HepG2 (cell line): ENCODE results near the gene CEP83. TPM values are rescaled to one million over a fixed set of nuclear protein-coding genes. Genes with fewer than 3 reads are reported as not detected.

ENCODE experiments used
- ATAC-seq: fragments of 200-7000 bp; cut with Tn5 transposase; 3 replicates; pipeline ENCODE4 v1.9.1; 2020; ENCODE audit warnings: mild to moderate bottlenecking, moderate library complexity
- BruUV-seq: library from RNA; stranded (reverse); fragments of 400-500 nt; replicated peaks from 2 replicates; lab custom pipeline; 2021; lab: Mats Ljungman, UMichigan
- CTCF ChIA-PET: fragments of 300-600 bp; formaldehyde crosslinking; extraction: SDS; loops from one replicate; lab custom pipeline; 2021; ENCODE audit warnings: low total read pairs, inconsistent platforms, low intra/inter-chr PET ratio; lab: Yijun Ruan, JAX
- POLR2A ChIA-PET: fragments of 350-600 bp; sonication (Branson Sonifier 250); formaldehyde crosslinking; loops from one replicate; lab custom pipeline; 2020; ENCODE audit warnings: antibody characterized with exemption, inconsistent platforms; lab: Yijun Ruan, JAX
- DNase-seq: peaks from one replicate; pipeline ENCODE4 v3.0.0-alpha.2; 2015; ENCODE audit warnings: low spot score
- FAIRE-seq: peaks from 3 replicates; lab custom pipeline; 2011; peaks lifted over from hg19 to GRCh38; lab: Jason Lieb, UNC
- H2AFZ ChIP-seq: one replicate; pipeline ENCODE4 v1.6.1; 2011; ENCODE audit warnings: low read length, inconsistent platforms
- H3K27ac ChIP-seq: fragments of 300-600 bp; 3 replicates; pipeline ENCODE4 v1.8.0; 2011; ENCODE audit warnings: mixed run types, mild to moderate bottlenecking, mixed read lengths, low read length, inconsistent platforms; ENCODE audit not compliant: insufficient read depth; ENCODE audit errors: extremely low read length
- H3K27me3 ChIP-seq, 2 experiments: fragments of 200-600 bp in 1 of 2; 2 replicates in 1 of 2; 3 replicates in 1 of 2; pipeline versions ENCODE4 v1.6.0 to v1.8.0; 2011; ENCODE audit warnings: low read length in 2 of 2, mild to moderate bottlenecking in 2 of 2, moderate library complexity in 2 of 2, inconsistent platforms in 1 of 2; ENCODE audit not compliant: insufficient read depth in 2 of 2, control insufficient read depth in 1 of 2
- H3K36me3 ChIP-seq, 2 experiments: fragments of 200-600 bp in 1 of 2; replicated peaks in 1 of 2; 2 replicates in 1 of 2; 3 replicates in 1 of 2; pipeline versions ENCODE4 v1.5.1 to v1.8.0; 2011; ENCODE audit warnings: low read length in 2 of 2, inconsistent platforms in 1 of 2; ENCODE audit not compliant: insufficient read depth in 2 of 2, control insufficient read depth in 1 of 2
- H3K4me1 ChIP-seq: 2 replicates; pipeline ENCODE4 v1.5.1; 2012; ENCODE audit warnings: low read length, inconsistent platforms; ENCODE audit not compliant: insufficient read depth
- H3K4me2 ChIP-seq: 2 replicates; pipeline ENCODE4 v1.6.0; 2011; ENCODE audit warnings: low read depth, low read length, inconsistent platforms
- H3K4me3 ChIP-seq, 3 experiments: fragments of 200-600 bp in 1 of 3; sonication (generic), shearing (Covaris generic) in 1 of 3; replicated peaks in 1 of 3; 2 replicates each; pipeline ENCODE4 v1.5.1; 2011 to 2016; ENCODE audit warnings: low read length in 3 of 3, inconsistent platforms in 2 of 3, low read depth in 2 of 3, mild to moderate bottlenecking in 2 of 3, control low read depth in 1 of 3, mixed read lengths in 1 of 3; ENCODE audit not compliant: insufficient read depth in 1 of 3
- H3K79me2 ChIP-seq: one replicate; pipeline ENCODE4 v1.6.1; 2011; ENCODE audit warnings: low read length, inconsistent platforms; ENCODE audit not compliant: insufficient read depth
- H3K9ac ChIP-seq: 2 replicates; pipeline ENCODE4 v1.6.0; 2011; ENCODE audit warnings: mild to moderate bottlenecking, low read depth, low read length, inconsistent platforms; ENCODE audit not compliant: insufficient read depth
- H3K9me3 ChIP-seq: 2 replicates; pipeline ENCODE4 v1.5.1; 2012; ENCODE audit warnings: mild to moderate bottlenecking, low read length
- H4K20me1 ChIP-seq: 2 replicates; pipeline ENCODE4 v1.6.0; 2011; ENCODE audit warnings: inconsistent platforms, mild to moderate bottlenecking, low read length, moderate library complexity; ENCODE audit not compliant: insufficient read depth
- CEBPB ChIP-seq: IDR thresholded peaks from 2 replicates; pipeline ENCODE4 v1.6.1; 2011; ENCODE audit warnings: low read depth, low read length, improper control_type of control experiment, borderline replicate concordance
- CEBPG ChIP-seq: IDR thresholded peaks from 2 replicates; pipeline ENCODE4 v1.6.1; 2016
- MIER3 ChIP-seq: IDR thresholded peaks from 2 replicates; pipeline ENCODE4 v1.6.1; 2016; ENCODE audit warnings: missing compliant biosample characterization, borderline replicate concordance
- SIX4 ChIP-seq: sonication (generic); formaldehyde crosslinking; IDR thresholded peaks from 2 replicates; pipeline ENCODE4 v1.4.0; 2020; ENCODE audit warnings: missing genetic modification reagents
- ZNF883 ChIP-seq: sonication (generic); formaldehyde crosslinking; IDR thresholded peaks from 2 replicates; pipeline ENCODE4 v1.5.1; 2020; ENCODE audit warnings: mild to moderate bottlenecking, missing genetic modification reagents; ENCODE audit errors: not compliant biosample characterization
- ZSCAN21 ChIP-seq: sonication (generic); formaldehyde crosslinking; IDR thresholded peaks from 2 replicates; pipeline ENCODE4 v1.8.0; 2022; ENCODE audit warnings: mild to moderate bottlenecking, missing genetic modification reagents, moderate library complexity, borderline replicate concordance
- WGBS: methylation state at CpG from one replicate; pipeline ENCODE4 v1.1.6; 2017; ENCODE audit warnings: low lambda C conversion rate; 5-methylcytosine and 5-hydroxymethylcytosine counted together
- in situ Hi-C: cut with HindIII; loops from 2 replicates; pipeline ENCODE4 v1.10.0; 2017; ENCODE audit warnings: low pct_unique_long_range_greater_than_20kb; ENCODE audit not compliant: extremely low pct_ligation_motif_present
- intact Hi-C: fragments of 100-400 bp; cut with micrococcal nuclease; formaldehyde crosslinking; loops from one replicate; pipeline ENCODE4 v1.10.0; 2022; ENCODE audit not compliant: unreplicated experiment
- polyA plus RNA-seq, 8 experiments: library from polyadenylated mRNA; depleted of rRNA in 3 of 8; stranded (reverse) in 7 of 8; unstranded in 1 of 8; fragments of >200 nt; fragmentation: Illumina TruSeq in 4 of 8; extraction: Trizol in 4 of 8; gene quantifications; 2 replicates each; pipeline versions ENCODE4 v1.2.1 to v1.2.3, GENCODE V29; 2011 to 2016; ENCODE audit warnings: low read depth in 4 of 8, missing spikeins in 1 of 8, mixed read lengths in 1 of 8; ENCODE audit not compliant: insufficient read depth in 1 of 8
- total RNA-seq, 5 experiments: library from RNA; depleted of rRNA; stranded (reverse); fragments of >200 nt; fragmentation: Illumina TruSeq; extraction: Trizol; gene quantifications; 2 replicates each; pipeline ENCODE4 v1.2.3, GENCODE V29; 2016; ENCODE audit warnings: low read depth in 1 of 5
- TF ChIP-seq, protein P1 (sequence below): IDR thresholded peaks from 2 replicates; pipeline ENCODE4 v1.6.1; 2012; ENCODE audit warnings: low read length, improper control_type of control experiment
- TF ChIP-seq, protein P2 (sequence below): sonication (generic); formaldehyde crosslinking; IDR thresholded peaks from 2 replicates; pipeline ENCODE4 v1.4.0; 2020; ENCODE audit warnings: mild to moderate bottlenecking, missing genetic modification reagents

CEP83 gene
- total and polyA plus RNA-seq, 2 of the 13 experiments (the other 11 are each of a cell fraction or from before 2014, with no cell fraction given), result 6.2 to 19.2 TPM

DNA sequence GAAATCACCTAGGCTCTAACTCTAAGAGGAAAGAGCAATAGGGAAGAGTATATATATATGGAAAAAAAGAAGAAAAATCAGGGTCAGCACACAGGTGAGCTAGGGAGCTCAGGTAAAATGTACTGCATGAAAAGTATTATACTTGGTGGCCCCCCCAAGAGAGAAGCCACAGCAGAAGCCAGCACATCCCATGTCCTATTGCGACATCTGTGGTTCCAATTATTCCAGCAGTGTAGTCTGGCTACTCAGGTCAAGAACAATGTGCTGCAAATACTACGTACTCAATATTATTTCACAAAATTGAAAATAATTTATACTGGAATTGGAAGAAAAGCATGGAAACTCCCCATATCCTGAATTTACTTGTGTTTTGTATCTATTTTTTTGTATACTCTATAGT, 85.5 kb downstream of the CEP83 start:
- intact Hi-C loops (no loop called here), in situ Hi-C loops (no loop called here)
- ATAC-seq (no peak), DNase-seq (no peak), FAIRE-seq (no peak)
- TF ChIP-seq, protein P1, sequence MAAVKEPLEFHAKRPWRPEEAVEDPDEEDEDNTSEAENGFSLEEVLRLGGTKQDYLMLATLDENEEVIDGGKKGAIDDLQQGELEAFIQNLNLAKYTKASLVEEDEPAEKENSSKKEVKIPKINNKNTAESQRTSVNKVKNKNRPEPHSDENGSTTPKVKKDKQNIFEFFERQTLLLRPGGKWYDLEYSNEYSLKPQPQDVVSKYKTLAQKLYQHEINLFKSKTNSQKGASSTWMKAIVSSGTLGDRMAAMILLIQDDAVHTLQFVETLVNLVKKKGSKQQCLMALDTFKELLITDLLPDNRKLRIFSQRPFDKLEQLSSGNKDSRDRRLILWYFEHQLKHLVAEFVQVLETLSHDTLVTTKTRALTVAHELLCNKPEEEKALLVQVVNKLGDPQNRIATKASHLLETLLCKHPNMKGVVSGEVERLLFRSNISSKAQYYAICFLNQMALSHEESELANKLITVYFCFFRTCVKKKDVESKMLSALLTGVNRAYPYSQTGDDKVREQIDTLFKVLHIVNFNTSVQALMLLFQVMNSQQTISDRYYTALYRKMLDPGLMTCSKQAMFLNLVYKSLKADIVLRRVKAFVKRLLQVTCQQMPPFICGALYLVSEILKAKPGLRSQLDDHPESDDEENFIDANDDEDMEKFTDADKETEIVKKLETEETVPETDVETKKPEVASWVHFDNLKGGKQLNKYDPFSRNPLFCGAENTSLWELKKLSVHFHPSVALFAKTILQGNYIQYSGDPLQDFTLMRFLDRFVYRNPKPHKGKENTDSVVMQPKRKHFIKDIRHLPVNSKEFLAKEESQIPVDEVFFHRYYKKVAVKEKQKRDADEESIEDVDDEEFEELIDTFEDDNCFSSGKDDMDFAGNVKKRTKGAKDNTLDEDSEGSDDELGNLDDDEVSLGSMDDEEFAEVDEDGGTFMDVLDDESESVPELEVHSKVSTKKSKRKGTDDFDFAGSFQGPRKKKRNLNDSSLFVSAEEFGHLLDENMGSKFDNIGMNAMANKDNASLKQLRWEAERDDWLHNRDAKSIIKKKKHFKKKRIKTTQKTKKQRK, result no peak
- TF ChIP-seq ZNF883 (no peak), ZSCAN21 (CRISPR knock-in tag) (no peak), CEBPB (peak; percentile 84), CEBPG (peak; percentile 57), SIX4 (no peak), MIER3 (CRISPR knock-in tag) (no peak)
- TF ChIP-seq, protein P2, sequence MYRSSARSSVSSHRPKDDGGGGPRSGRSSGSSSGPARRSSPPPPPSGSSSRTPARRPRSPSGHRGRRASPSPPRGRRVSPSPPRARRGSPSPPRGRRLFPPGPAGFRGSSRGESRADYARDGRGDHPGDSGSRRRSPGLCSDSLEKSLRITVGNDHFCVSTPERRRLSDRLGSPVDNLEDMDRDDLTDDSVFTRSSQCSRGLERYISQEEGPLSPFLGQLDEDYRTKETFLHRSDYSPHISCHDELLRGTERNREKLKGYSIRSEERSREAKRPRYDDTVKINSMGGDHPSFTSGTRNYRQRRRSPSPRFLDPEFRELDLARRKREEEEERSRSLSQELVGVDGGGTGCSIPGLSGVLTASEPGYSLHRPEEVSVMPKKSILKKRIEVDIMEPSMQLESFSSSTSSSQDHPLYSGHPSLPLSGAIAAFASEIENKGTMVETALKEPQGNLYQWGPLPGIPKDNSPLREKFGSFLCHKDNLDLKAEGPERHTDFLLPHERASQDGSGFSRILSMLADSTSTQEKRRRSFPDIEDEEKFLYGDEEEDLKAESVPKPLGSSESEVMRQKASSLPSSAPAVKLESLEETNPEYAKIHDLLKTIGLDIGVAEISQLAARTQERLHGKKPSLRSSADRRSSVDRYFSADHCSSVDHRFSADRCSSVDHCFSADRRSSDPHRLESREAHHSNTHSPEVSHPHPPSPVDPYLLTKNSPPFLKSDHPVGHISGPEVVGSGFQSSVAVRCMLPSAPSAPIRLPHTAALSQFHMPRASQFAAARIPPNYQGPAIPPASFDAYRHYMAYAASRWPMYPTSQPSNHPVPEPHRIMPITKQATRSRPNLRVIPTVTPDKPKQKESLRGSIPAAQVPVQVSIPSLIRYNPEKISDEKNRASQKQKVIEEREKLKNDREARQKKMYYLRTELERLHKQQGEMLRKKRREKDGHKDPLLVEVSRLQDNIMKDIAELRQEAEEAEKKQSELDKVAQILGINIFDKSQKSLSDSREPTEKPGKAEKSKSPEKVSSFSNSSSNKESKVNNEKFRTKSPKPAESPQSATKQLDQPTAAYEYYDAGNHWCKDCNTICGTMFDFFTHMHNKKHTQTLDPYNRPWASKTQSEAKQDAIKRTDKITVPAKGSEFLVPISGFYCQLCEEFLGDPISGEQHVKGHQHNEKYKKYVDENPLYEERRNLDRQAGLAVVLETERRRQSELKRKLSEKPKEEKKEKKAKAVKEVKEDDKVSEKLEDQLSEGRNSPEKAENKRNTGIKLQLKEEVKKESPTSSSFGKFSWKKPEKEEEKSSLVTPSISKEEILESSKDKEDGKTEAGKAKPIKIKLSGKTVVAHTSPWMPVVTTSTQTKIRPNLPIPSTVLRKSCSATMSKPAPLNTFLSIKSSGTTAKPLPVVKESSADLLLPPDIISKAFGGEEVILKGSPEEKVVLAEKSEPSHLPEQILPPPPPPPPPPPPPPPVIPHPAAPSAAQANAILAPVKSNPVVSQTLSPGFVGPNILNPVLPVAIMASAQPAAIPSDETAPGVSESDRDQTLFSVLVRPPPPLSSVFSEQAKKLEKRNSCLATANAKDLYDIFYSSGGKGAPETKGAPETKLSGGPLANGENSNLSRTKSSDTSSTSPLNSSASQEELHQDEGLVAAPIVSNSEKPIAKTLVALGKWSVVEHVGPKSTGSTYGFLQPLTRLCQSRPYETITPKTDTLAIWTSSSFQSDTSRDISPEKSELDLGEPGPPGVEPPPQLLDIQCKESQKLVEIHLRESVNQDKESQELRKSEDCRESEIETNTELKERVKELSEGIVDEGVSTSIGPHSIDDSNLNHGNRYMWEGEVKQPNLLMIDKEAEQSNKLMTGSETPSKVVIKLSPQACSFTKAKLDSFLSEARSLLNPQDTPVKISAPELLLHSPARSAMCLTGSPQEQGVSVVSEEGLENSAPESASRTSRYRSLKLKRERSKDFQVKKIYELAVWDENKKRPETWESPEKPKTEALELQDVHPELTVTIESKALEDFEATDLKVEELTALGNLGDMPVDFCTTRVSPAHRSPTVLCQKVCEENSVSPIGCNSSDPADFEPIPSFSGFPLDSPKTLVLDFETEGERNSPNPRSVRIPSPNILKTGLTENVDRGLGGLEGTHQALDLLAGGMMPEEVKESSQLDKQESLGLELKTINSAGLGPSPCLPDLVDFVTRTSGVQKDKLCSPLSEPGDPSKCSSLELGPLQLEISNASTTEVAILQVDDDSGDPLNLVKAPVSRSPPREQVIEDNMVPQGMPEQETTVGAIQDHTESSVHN (CRISPR knock-in tag), result no peak
- Histone ChIP-seq H3K27ac (no peak overlapping the region), H2AFZ (no peak overlapping the region), H3K27me3 (no peaks in the 10 kb centered on the region), H3K9me3 (no peaks in the 10 kb centered on the region), H3K4me1 (no peaks in the 10 kb centered on the region), H3K4me3 (no peak overlapping the region), H4K20me1 (no peaks in the 10 kb centered on the region), H3K79me2 (no peaks in the 10 kb centered on the region), H3K9ac (no peak overlapping the region), H3K36me3 (peaks cover 0 to 2% of the 10 kb centered on the region in 2 experiments; a peak in 1 of 5 replicates), H3K4me2 (no peak overlapping the region)
- ChIA-PET CTCF (no interaction called here), POLR2A (no interaction called here)
- 91% methylated on average over 2 of the region's 2 CpGs for WGBS
- no TSS peak for BruUV-seq
